HG02852 (cell line): Measurements from ENCODE around the gene MOB3B.

Experiments used
- ATAC-seq: cut with Tn5 transposase; IDR thresholded peaks from one replicate; pipeline ENCODE4 v1.9.1; 2021; ENCODE audit warnings: mild to moderate bottlenecking, moderate library complexity; ENCODE audit not compliant: unreplicated experiment

The MOB3B gene

DNA sequence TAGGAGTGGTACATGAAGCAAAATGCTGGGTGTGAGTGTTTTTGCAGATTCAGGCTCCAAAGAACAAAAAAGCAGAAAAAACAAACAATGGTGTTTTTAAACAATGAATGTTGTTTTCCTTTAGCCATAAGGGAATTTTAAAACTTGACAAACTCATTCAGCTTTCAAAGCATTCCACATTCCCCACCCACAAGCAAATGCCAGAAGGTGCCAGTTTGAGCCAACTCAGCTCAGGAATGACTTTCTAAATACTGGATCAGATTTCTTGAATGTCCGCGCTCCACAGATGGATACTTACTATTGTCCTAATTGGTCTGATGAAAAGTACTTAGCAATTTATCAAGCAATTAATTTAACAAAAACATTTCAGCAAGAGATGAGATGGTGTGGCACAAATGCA lies 12.9 kb upstream of the MOB3B start:
- no peak for ATAC-seq

DNA sequence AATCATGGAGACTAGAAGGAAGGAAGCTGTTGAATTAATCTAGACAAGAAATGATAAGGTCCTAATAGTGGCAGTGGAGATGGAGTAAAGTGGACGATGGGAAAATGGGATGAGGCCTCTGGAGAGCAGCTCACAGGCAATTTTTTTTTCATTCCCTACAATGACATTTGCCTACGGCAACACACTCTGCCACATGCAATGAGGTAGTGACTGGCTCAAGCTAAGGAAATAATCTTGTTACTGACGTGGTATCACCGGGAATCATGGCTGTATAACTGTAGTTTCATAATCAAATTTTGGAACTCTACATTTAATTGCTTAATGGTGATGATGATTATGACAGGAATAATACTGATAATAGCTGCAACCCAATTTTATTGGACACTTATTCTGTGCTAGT lies 12.1 kb upstream of the MOB3B start:
- no peak for ATAC-seq

DNA sequence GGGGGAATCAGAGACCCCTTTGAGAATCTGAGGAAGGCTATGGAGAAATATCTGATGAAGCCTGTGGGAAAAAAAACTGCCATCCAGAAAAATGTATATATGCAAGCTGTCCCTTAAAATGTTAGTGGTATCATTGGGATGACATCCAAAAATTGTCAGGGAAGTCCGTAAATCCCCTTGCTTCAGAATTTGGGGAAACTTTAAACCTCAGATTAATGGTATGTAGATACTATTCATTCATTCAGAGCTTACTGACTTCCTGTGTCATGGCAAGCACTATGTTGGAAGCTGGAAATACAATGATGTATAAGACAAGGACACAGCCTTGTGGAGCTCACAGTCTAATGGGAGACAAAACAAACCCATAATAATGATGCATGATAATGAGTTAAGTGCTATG lies 10.9 kb upstream of the MOB3B start:
- ATAC-seq: no peak

GRCh38 chr9:27539479-27540441 lies 10.1 kb upstream of the MOB3B start:
- peak; percentile 53 for ATAC-seq

DNA sequence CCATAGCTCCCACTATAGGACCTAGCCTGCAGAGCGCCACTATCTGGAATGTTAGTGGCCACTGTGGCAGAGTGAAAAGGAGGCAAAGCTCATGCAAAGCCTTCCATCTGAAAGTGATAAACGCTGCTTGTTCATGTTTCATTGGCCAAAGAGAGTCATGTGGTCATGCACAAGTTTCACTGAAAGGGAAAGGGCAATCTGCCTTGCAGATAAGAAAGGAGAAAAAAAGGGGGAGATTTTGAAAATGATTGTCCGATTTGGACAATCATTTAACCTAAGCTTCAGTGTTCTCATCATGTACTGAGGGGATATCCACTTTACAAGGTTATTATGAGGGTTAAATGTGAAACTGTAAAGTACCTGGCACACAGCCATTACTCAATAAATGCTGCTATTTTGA lies 9.0 kb upstream of the MOB3B start:
- no peak for ATAC-seq

DNA sequence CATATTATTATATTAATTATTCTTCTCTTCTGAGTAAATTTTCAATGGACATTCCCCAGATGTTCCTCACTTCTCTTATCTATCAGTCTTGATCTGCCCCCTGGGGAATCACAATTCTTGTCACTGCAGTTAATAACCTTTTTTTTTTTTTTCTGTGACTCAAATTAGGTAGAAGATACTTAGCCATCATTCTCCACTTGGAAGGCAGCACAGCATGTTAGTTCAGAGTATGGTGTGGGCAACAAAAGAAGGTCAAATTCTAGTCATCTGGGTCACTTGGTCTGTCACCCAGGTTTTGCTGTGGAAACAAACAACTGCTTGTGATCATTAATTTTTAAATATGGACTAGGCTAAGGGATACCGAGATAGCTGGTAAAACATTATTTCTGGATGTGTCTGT lies 8.1 kb upstream of the MOB3B start:
- no peak for ATAC-seq

DNA sequence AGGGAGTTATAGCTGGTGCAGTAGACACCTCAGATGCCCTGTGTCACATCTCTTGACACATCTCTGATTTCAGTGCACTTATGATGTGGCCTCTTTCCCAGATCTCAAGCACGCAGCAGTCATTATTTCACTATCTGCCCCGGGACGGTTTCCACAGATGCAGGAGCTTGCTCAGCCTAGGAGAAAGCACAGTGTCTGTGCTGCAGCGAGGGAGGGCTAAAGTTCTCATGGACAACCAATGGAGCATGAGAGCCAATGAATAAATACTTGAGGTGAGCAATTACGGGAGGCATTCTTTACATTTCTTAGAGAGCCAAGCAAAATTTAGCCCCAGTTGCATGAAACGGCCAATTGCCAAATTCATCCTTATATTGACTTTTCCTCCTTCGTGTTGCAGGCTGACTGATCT lies 7.4 kb upstream of the MOB3B start:
- ATAC-seq: no peak

- no peak for ATAC-seq
Measured at GRCh38 chr9:27536168-27536567, 6.6 kb upstream of the MOB3B start.

- ATAC-seq: no peak
Measured at GRCh38 chr9:27535701-27536118, 6.1 kb upstream of the MOB3B start.

DNA sequence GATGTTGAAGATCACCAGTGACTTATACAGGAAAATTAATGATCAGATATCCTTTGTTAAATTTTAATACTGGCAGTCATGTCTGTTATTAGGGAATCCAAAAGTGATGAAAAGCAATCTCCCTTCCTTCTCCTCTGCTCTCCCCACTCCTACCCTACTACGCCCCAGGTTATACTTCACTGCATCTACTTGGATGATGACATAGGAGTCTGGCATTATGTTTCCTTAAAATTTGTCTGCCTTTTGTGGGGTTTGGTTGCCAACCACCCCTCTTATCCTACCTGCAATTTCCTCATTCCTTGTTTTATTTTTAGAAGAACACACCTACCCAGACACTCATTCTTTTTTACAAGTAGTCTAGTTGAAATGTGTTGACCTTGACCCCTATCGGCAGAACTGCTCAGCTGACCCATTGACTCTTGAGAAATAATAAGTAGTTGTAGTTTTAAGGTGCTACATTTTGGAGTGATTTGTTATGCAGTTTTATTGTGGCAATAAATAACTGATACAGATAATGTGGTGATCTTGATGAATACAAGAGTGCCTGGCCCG lies 5.1 kb upstream of the MOB3B start:
- no peak for ATAC-seq

DNA sequence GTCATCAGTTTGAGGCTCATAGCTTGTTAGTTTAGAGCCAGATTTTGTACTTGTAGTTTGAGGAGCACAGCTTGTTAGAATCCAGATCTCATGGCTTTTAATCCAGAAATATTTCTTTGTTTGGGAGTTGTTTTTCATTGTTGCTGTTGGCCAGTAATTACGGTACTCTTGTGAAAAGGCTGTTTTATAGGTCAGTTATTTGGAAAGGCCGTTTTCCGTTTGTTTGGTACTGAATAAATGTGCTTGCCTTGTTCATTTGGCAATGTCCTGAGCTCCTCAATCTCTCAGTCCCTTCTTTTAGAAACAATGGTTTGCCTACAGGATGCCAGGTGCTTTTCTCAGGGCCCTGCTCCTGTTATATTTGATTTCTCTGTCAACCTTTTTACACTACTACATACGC lies 4.5 kb upstream of the MOB3B start:
- no peak for ATAC-seq

DNA sequence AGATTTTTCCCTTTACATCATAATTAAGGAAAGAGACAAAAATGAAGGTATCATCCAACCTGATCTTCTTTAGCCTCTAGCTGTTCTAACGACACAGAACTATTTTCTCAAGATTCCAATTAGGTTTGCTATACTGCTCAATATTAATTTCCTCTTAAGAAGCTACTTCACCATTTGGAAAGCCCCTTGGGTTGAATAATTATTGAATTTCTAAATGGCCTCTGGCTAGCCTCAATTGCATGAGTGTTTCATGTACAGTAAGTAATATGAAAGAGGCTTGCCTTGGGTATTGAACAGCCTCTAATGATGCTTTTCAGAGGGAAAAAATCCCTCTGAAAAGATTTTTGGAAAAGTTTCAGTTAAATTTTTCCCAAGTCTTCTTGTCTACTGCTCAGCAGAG lies 3.7 kb upstream of the MOB3B start:
- ATAC-seq: no peak

- no peak for ATAC-seq
Measured at GRCh38 chr9:27532046-27532445, 2.4 kb upstream of the MOB3B start.

DNA sequence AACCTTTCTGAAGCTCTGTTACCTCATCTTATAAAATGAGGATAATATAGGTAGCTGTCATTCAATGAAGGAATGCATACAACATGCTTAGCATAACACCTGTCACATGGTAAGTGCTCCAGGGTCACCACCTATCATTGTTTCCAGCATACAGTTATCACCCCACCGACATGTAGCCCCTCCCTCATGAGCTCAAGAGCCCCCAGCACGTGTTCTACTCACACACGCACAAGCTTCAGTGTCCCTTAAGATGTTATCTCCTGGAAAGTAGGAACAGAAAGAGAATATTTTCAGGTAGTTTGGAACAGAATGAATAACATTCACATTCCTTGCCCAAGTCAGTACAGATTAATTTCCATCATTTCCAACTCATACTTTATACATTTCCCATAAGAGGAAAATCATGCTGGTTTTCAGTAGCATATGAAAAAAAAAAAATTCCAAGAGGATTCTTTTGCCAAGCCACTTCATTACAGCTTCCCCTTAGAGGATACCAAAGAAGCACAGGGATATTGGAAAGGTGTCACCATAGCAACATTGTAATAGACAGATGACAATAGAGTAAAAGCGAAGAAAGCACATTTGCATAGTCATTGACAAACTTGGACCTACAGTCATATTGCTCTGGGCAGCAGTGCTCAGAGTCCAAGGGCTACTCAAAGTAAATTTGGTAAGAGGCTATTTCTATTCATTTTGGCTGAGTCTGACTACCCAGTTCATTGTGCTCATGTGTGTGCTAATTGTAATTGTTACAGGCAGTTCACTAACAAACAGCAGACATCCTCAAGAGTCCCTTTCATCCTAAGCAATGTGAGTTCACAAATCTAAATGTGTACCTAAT lies 1.5 kb upstream of the MOB3B start:
- ATAC-seq: no peak

DNA sequence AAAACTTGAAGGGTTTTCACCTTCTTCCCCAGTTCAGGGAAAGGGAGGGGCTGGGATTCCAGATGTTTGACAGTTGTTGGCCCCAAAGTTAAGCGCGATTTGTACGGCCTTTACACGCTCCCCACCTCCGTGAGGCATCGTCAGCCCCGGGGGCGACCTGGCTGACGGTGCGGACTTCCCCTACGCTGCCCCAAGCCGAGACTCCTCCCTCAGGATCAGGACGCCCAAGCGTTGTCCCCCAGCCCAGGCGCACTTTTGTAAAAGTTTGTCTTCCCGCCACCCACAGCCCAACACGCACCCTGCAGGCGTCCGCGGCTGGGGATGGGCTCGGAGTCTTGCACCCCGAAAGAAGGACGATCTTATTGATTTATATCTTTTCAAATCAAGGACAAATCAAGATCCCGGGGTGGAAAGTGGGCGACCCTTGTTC lies 713 bp downstream of the MOB3B start:
- peak; percentile 47 for ATAC-seq

DNA sequence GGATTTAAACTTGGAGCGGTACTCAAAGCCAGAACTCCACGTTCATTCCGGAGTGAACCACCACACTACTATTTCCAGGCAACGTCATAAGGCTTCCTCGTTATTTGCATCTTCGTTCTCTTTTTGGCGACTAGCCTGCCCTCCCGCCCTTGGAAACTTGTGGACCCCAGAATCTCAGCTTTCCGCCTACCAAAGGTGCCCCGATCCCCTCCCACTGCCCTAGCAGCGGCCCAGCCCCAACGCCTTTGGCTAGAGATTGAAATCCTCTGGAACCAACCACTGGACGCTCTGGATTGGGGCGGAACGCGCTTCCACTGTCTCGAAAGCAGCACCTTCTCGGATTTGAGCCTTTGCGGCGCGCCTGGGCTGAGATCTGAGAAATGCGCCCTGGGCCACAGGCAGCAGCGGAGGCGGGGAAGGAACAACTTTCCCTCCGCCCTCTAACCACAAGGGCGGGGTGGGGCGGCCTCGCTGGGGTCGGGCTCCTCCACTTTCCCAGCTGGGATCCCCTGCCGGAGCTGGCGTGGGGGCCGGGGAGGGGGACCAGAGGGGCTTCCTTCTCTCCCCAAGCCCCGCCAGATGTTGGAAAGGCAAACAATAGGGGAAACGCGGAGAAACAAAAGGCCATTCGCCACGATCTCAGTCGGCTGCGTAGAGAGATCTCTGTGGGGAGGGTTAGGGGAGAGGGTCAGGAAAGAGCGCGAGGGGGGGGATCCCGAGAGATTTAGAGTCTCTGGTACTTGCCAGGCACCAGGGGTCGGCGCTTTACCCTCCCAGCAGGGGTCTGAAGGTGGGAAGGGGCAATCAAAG lies 1.3 kb downstream of the MOB3B start:
- peak; percentile 62 for ATAC-seq

DNA sequence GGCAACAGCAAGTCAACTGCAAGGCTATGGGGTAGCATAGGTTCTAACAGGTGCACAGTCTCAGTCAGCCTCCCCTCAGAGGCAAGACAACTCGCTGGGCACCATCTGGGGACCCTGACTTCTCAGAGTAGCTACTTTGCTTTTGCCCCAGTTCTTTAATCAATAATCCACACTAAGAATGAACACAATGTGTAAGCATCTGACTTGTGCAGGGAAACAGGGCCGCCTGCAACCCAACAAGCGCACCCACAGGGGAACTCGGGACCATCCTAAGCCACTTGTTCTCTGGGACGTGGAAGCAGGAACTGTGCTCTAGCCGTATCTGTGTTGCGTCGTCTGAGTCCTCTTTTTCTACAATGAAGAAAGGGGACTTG lies 1.9 kb downstream of the MOB3B start:
- ATAC-seq: no peak

- no peak for ATAC-seq
Measured at GRCh38 chr9:27524236-27524635, 5.4 kb downstream of the MOB3B start, which contains the start of gene IFNK. Gene IFNK, plus strand, starts transcription at chr9:27524290. Its CDS starts 47 bp downstream, at chr9:27524337.

DNA sequence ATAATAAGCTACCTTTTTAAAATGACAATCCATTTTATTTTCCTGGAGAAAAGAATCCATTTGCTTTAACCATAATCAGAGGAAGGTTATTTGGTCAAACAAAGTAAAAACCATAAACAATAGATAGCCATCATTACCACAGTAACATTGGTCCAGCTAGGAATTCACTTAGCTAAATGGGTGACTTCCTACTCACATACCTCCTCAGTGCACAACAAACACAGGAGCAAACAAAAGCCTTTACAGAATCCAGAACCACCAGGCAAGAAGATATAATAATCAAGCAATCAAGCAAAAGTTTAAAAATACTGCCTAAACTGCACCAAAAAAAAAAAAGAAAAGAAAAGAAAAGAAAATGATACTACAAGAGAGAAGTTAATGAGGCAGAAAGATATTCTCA lies 6.5 kb downstream of the MOB3B start:
- no peak for ATAC-seq

DNA sequence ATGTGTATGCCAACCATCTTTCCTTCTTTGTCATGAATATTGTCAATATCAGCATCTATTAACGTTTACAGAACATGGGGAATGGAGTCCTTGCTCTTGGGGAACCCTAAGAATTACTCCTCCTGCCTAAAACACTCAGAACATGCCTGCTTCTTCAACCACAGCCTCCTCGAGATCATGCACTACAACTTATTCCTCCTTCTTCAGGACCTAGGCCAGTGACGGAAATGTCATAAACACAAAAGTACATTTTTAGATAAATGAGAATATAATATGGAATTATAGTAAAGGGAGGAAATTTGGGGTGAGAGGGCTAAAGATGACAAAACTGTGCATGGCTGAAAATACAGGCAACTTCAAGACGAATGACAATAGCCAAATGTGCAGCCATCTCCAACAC lies 8.6 kb downstream of the MOB3B start:
- no peak for ATAC-seq
